HUDEP-2 (cell line): ENCODE results near the gene ZBTB18.
"Not testable (repeated sequence)": the region's sequence is repeated elsewhere in the genome, so short reads cannot be mapped to it uniquely, and the experiment has no call there.

Experiments used
- DNase-seq, 76 experiments: peaks; one replicate each; lab custom pipeline; 2025; ENCODE audit not compliant: unreplicated experiment in 76 of 76; lab: John Stamatoyannopoulos, UW

Gene ZBTB18

GRCh38 chr1:244037252-244037651 is 13.8 kb upstream of the ZBTB18 start:
- DNase-seq: no peak

GRCh38 chr1:244041466-244042120 is 9.5 kb upstream of the ZBTB18 start:
- DNase-seq: no peak

GRCh38 chr1:244042293-244042692 is 8.8 kb upstream of the ZBTB18 start:
- no peak for DNase-seq

DNA sequence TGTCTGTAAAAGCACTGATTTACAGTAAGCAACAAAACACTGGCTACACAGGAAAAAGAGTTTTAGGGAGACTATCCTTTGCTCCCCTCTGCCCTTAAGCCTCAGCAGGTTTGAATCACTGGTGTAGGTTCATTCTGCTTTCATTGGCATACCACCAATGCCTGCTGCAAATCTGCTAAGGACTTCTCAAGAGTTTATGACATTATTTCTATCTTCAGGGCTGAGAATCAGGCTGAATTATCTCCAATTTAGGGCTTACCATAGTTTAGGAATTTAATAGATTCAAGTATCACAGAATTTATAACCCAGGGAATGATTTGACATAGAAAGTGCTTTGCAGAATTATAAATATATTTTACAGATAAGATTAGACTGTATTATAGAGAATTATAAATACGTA is 6.7 kb upstream of the ZBTB18 start:
- no peak for DNase-seq

GRCh38 chr1:244046254-244046653 is 4.8 kb upstream of the ZBTB18 start:
- DNase-seq: not testable (repeated sequence)

DNA sequence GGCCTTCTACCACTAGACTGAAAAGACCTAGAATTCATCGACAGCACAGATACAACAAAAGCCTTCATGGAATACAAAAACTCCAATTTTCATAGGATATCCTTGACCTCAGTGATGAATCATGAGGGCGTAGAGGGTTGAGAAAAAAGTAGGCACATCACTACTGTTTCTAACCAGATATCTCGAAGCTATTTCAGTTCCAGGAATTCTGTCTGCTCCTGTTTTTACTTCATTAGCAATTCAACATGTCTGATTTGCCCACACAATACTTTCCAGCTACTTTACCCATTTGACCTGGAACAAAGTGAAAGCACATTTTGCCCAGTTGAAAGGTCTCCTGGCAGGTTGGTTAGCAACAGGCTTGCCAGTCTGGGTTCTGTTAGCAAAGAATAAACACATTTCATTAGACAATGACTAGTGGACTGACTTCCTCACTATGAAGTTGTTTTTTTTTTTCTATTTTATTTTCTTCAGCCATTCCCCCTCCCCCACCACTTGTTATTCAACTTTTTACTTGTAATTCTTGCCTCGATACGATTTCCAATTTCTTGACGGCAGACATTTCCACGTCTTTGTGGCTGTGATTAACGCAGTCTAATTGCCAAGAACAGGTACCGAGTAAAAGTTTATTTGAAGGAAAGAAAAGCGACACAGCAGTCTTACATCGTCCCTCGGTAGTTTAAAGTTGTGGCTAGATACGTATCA is 4.0 kb upstream of the ZBTB18 start:
- peak in 8 of 76 experiments; percentile 3 to 54 (median 16) for DNase-seq

DNA sequence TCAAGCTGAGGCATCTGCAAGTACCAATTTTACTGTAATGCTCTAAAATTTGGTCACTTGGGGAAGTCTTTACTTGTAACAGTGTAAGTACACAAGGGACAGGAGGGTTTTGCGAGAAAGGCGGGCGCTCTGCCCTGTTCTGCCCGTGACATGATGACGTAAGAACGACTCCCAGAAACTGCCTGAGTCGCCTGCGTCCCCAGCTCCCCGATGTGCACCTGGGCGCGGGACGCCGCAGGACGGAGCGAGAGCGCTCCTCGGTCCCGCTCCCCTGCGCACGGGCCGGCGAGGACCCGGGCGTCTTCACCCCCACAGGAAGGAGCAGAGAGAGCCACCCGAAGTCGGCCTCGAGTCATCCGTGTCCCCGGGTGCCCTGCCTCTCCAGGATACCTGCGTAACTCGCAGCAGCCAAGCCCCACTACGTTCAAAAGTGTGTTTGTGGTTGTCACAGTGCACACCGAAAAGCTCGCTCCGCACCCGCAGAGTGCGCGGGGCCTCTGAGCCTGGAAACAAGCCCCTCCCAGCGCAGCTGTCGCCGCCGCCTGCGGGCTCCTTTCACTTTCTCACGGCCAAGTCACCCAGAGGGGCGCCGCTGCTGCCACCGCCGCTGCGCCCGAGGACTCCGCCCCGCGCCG is 3.3 kb upstream of the ZBTB18 start:
- DNase-seq: peak in 46 of 76 experiments; percentile 10 to 86 (median 47)

- DNase-seq: peak in 75 of 76 experiments; percentile 59 to 99 (median 96)
Observed at GRCh38 chr1:244048256-244049161, 2.6 kb upstream of the ZBTB18 start.

DNA sequence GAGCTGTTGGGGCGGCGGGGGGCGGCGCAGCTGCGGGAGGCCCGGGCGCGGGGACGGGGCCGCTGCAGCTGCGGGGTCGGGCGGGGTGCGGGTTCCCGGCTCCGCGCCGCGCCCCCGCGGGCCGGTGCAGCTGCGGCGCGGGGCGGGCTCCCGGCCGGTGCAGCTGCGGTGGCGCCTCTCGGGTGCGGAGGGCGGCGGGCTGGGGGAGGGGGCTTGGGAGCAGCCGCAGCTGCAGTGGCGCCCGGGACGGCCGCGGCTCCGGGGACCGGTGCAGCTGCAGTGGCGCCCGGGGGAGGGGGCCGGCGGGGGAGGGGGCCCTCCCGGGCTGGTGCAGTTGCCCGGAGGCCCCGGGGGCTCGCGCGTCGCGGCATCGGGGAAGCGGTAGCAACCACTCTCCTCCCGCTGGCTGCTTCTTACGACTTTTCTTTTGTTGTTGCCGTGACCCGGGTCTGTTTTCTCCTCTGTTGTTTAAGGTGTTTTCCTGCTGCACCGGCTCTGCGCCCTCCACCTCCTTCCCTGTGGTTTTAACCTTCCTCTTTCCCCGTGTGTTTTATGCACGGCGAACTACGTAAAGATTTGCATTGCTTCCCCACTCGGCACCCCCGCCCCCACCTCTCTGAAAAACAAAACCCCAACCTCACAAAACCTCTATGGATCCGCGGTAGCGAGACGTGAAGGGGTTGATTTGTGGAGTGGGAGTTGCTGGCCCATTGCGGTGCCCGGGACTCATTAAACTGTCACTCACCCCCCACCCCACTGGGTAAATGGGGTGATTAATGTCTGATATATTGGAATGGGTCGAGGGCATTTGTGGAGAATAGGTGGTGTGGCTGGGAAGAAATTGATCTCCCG is 1.7 kb upstream of the ZBTB18 start:
- peak in 2 of 76 experiments; percentile 3 to 24 for DNase-seq

- peak in 1 of 76 experiments; percentile 7 for DNase-seq
Observed at GRCh38 chr1:244050014-244050834, 859 bp upstream of the ZBTB18 start.

DNA sequence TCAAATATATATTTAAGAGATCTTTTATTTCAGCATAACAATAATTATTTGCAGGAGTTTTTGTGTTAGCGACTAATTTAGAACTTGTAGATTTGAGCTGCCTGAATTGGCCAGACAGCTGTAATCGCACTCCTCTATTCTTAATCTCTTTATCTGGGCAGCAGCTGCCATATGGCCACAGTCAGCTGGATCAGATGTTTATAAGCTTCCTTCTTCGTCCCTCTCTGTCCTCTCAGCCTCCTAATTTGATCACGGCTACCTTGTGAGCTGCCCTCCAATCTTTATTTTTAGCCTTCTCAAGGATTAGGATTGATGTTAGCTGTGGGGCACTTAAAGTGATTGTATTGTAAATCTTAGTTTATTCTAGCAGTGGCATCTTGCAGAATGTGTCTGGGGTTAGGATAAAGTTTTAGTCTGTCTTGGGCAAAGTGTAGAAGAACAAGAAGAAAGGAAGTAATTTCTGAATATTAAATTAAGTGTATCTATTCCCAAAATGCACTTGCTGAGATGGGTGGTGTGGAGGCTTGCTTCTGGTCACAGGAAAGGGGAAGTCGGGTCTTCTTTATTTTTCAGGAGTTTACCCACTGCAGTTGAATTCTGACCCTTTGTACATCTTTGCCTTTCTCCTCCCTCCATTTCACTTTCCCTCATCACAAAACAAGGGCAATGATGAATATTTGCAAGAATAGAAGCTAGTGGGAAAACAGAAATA is 1.1 kb downstream of the ZBTB18 start:
- DNase-seq: peak in 6 of 76 experiments; percentile 5 to 16 (median 10)

GRCh38 chr1:244052728-244053312 is 1.7 kb downstream of the ZBTB18 start:
- DNase-seq: no peak

DNA sequence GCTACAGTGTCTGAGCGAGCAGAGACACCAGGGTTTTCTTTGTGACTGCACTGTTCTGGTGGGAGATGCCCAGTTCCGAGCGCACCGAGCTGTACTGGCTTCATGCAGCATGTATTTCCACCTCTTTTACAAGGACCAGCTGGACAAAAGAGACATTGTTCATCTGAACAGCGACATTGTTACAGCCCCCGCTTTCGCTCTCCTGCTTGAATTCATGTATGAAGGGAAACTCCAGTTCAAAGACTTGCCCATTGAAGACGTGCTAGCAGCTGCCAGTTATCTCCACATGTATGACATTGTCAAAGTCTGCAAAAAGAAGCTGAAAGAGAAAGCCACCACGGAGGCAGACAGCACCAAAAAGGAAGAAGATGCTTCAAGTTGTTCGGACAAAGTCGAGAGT is 2.7 kb downstream of the ZBTB18 start:
- no peak for DNase-seq

DNA sequence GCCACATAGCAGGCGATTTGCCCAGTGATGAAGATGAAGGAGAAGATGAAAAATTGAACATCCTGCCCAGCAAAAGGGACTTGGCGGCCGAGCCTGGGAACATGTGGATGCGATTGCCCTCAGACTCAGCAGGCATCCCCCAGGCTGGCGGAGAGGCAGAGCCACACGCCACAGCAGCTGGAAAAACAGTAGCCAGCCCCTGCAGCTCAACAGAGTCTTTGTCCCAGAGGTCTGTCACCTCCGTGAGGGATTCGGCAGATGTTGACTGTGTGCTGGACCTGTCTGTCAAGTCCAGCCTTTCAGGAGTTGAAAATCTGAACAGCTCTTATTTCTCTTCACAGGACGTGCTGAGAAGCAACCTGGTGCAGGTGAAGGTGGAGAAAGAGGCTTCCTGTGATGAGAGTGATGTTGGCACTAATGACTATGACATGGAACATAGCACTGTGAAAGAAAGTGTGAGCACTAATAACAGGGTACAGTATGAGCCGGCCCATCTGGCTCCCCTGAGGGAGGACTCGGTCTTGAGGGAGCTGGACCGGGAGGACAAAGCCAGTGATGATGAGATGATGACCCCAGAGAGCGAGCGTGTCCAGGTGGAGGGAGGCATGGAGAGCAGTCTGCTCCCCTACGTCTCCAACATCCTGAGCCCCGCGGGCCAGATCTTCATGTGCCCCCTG is 3.3 kb downstream of the ZBTB18 start:
- no peak for DNase-seq

DNA sequence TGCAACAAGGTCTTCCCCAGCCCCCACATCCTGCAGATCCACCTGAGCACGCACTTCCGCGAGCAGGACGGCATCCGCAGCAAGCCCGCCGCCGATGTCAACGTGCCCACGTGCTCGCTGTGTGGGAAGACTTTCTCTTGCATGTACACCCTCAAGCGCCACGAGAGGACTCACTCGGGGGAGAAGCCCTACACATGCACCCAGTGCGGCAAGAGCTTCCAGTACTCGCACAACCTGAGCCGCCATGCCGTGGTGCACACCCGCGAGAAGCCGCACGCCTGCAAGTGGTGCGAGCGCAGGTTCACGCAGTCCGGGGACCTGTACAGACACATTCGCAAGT is 3.8 kb downstream of the ZBTB18 start:
- no peak for DNase-seq

- no peak for DNase-seq
Observed at GRCh38 chr1:244056577-244056976, 5.5 kb downstream of the ZBTB18 start.
